Gastrocnemius medialis (tissue), 4 donors: ENCODE measurements around the gene DPM1. TPM values are rescaled to one million over a fixed set of nuclear protein-coding genes. Genes with fewer than 3 reads are reported as not detected.
"Not testable (repeated sequence)": the region's sequence is repeated elsewhere in the genome, so short reads cannot be mapped to it uniquely, and the experiment has no call there.

Experiments
- ATAC-seq, 2 donors: fragments of 150-250 bp; one replicate each; pipeline ENCODE4 v1.9.1; 2016
- DNase-seq, 2 donors: peaks; one replicate each; pipeline ENCODE4 v3.0.0-alpha.2; 2019
- H3K27ac ChIP-seq, 4 donors: fragments of 200-600 bp; sonication (generic); 1 replicate in 1 of 4; 2 replicates in 3 of 4; pipeline ENCODE4 v1.5.1; 2016 to 2018; ENCODE audit warnings: mild to moderate bottlenecking in 2 of 4, moderate library complexity in 1 of 4
- H3K27me3 ChIP-seq, 3 donors: fragments of 200-600 bp; sonication (generic) in 2 of 3; 1 replicate in 1 of 3; 2 replicates in 2 of 3; pipeline versions ENCODE4 v1.5.1 to v1.6.0; 2016 to 2019; ENCODE audit warnings: mild to moderate bottlenecking in 1 of 3, moderate library complexity in 1 of 3
- H3K36me3 ChIP-seq, 2 donors: fragments of 200-600 bp; sonication (generic) in 1 of 2; one replicate each; pipeline ENCODE4 v1.5.1; 2017 to 2018
- H3K4me1 ChIP-seq, 2 donors: fragments of 200-600 bp; sonication (generic) in 1 of 2; one replicate each; pipeline ENCODE4 v1.5.1; 2016 to 2017; ENCODE audit warnings: mild to moderate bottlenecking in 2 of 2
- H3K4me3 ChIP-seq, 4 donors: fragments of 200-600 bp; sonication (generic) in 3 of 4; 1 replicate in 1 of 4; 2 replicates in 3 of 4; pipeline ENCODE4 v1.5.1; 2016 to 2019; ENCODE audit warnings: mild to moderate bottlenecking in 2 of 4
- H3K9me3 ChIP-seq, 3 donors: fragments of 200-600 bp; sonication (generic) in 2 of 3; 1 replicate in 1 of 3; 2 replicates in 2 of 3; pipeline ENCODE4 v1.5.1; 2016 to 2019
- POLR2A ChIP-seq, 2 donors: fragments of 450-650 bp; IDR thresholded peaks; one replicate each; pipeline ENCODE4 v1.6.1; 2017; ENCODE audit warnings: antibody characterized with exemption in 2 of 2, mild to moderate bottlenecking in 2 of 2, moderate library complexity in 2 of 2
- in situ Hi-C, 4 donors: fragments of 200-750 bp; cut with MboI; loops; one replicate each; pipeline versions ENCODE4 v1.15.0 to v1.8.0; 2017; ENCODE audit warnings: low sequenced_read_pairs in 4 of 4
- intact Hi-C: fragments of 100-400 bp; cut with DNase I; formaldehyde crosslinking; loops from one replicate; pipeline ENCODE4 v1.15.1; 2023; ENCODE audit warnings: low total_unique reads
- total RNA-seq, 4 donors: library from RNA; depleted of rRNA; stranded (reverse); fragments of >200 nt; gene quantifications; one replicate each; pipeline versions ENCODE4 v1.1.0 to v1.2.3, GENCODE V29; 2016
- TF ChIP-seq, protein P1 (sequence below), 5 experiments: fragments of 450-650 bp in 3 of 5; fragments of 200-600 bp in 2 of 5; sonication (generic) in 2 of 5; IDR thresholded peaks in 4 of 5; conservative IDR thresholded peaks in 1 of 5; 1 replicate in 4 of 5; 2 replicates in 1 of 5; pipeline ENCODE4 v1.5.1; 2016 to 2019; ENCODE audit warnings: antibody characterized with exemption in 5 of 5, mild to moderate bottlenecking in 3 of 5, moderate library complexity in 3 of 5

DPM1 gene
- total RNA-seq, 4 donors from 2014 or later, result 55.5 to 120 (median 73.7) TPM

- H3K36me3 ChIP-seq, result no peaks in the 10 kb centered on the region
- ATAC-seq, result no peak
- H3K4me3 ChIP-seq, result no peak overlapping the region
- no peaks in the 10 kb centered on the region for H3K9me3 ChIP-seq
- DNase-seq, result no peak
- peaks cover 0 to under 1% of the 10 kb centered on the region in 2 donors for H3K4me1 ChIP-seq
- TF ChIP-seq POLR2A (IDR thresholded peaks at IDR 0.05), result no peak
- TF ChIP-seq, protein P1, sequence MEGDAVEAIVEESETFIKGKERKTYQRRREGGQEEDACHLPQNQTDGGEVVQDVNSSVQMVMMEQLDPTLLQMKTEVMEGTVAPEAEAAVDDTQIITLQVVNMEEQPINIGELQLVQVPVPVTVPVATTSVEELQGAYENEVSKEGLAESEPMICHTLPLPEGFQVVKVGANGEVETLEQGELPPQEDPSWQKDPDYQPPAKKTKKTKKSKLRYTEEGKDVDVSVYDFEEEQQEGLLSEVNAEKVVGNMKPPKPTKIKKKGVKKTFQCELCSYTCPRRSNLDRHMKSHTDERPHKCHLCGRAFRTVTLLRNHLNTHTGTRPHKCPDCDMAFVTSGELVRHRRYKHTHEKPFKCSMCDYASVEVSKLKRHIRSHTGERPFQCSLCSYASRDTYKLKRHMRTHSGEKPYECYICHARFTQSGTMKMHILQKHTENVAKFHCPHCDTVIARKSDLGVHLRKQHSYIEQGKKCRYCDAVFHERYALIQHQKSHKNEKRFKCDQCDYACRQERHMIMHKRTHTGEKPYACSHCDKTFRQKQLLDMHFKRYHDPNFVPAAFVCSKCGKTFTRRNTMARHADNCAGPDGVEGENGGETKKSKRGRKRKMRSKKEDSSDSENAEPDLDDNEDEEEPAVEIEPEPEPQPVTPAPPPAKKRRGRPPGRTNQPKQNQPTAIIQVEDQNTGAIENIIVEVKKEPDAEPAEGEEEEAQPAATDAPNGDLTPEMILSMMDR (IDR thresholded peaks at IDR 0.05 in 4 of 5, conservative IDR thresholded peaks at IDR 0.05 in 1 of 5), result no peak
- H3K27me3 ChIP-seq, result peaks cover 32 to 38% (median 37%) of the 10 kb centered on the region in 3 donors
- no peak overlapping the region for H3K27ac ChIP-seq
- in situ Hi-C loops, result loop anchor here in 2 of 4 donors (25.0 kb wide), 2 partner anchors 630 to 655 kb away; no protein-coding TSS in a partner anchor
- intact Hi-C loops, result loop anchor here (10.0 kb wide), 1 partner anchor 612 kb away; no protein-coding TSS in a partner anchor
Measured at GRCh38 chr20:50982363-50982762, 24.0 kb upstream of the DPM1 start.

DNA sequence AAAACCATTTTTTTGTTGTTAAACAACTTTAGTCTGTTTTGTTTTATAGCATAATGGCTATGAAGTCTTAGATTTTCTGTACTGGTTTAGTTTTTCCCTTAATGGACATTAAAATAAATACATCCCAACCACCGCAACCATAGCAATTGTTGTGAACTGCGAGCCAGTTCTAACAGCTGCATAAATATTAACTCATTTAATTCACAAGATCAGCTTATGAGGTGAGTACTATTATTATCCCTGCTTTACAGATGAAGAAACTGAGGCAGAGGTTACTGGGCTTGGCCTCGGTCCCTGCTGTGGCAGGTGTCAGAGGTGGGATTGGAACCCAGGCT is 23.3 kb upstream of the DPM1 start:
- intact Hi-C loops, result loop anchor here (10.0 kb wide), 1 partner anchor 613 kb away; no protein-coding TSS in a partner anchor
- H3K4me3 ChIP-seq, result no peak overlapping the region
- H3K36me3 ChIP-seq, result no peaks in the 10 kb centered on the region
- no peaks in the 10 kb centered on the region for H3K4me1 ChIP-seq
- H3K9me3 ChIP-seq, result no peaks in the 10 kb centered on the region
- ATAC-seq (no peak), DNase-seq (no peak)
- in situ Hi-C loops, result loop anchor here in 2 of 4 donors (25.0 kb wide), 2 partner anchors 631 to 656 kb away; no protein-coding TSS in a partner anchor
- TF ChIP-seq, protein P1 (IDR thresholded peaks at IDR 0.05 in 4 of 5, conservative IDR thresholded peaks at IDR 0.05 in 1 of 5), result no peak
- no peak for TF ChIP-seq POLR2A (IDR thresholded peaks at IDR 0.05)
- no peak overlapping the region for H3K27ac ChIP-seq
- peaks cover 32 to 35% (median 33%) of the 10 kb centered on the region in 3 donors for H3K27me3 ChIP-seq

GRCh38 chr20:50980851-50981713 is 22.8 kb upstream of the DPM1 start:
- in situ Hi-C loops, result loop anchor here in 2 of 4 donors (25.0 kb wide), 2 partner anchors 631 to 656 kb away; no protein-coding TSS in a partner anchor
- DNase-seq, result peak in 1 of 2 donors; percentile 23

GRCh38 chr20:50980071-50980681 is 21.8 kb upstream of the DPM1 start:
- intact Hi-C loops (loop anchor here (10.0 kb wide), 1 partner anchor 615 kb away; no protein-coding TSS in a partner anchor), in situ Hi-C loops (loop anchor here in 2 of 4 donors (25.0 kb wide), 2 partner anchors 632 to 657 kb away; no protein-coding TSS in a partner anchor)
- H3K36me3 ChIP-seq, result no peaks in the 10 kb centered on the region
- H3K27me3 ChIP-seq, result peaks cover 22 to 31% (median 29%) of the 10 kb centered on the region in 3 donors
- H3K9me3 ChIP-seq, result no peaks in the 10 kb centered on the region
- H3K4me3 ChIP-seq, result no peak overlapping the region
- TF ChIP-seq, protein P1 (IDR thresholded peaks at IDR 0.05 in 4 of 5, conservative IDR thresholded peaks at IDR 0.05 in 1 of 5), result no peak
- no peak for TF ChIP-seq POLR2A (IDR thresholded peaks at IDR 0.05)
- DNase-seq (no peak), ATAC-seq (no peak)
- no peak overlapping the region for H3K27ac ChIP-seq
- H3K4me1 ChIP-seq, result no peaks in the 10 kb centered on the region

More at GRCh38 chr20:50980851-50981713, 22.8 kb upstream of the DPM1 start:
- Histone ChIP-seq H3K4me3 (no peak overlapping the region), H3K36me3 (no peaks in the 10 kb centered on the region), H3K27me3 (peaks cover 29 to 32% (median 29%) of the 10 kb centered on the region in 3 donors), H3K4me1 (no peaks in the 10 kb centered on the region), H3K9me3 (no peaks in the 10 kb centered on the region), H3K27ac (no peak overlapping the region)
- TF ChIP-seq POLR2A (IDR thresholded peaks at IDR 0.05), result no peak
- TF ChIP-seq, protein P1 (IDR thresholded peaks at IDR 0.05 in 4 of 5, conservative IDR thresholded peaks at IDR 0.05 in 1 of 5), result peak in 4 of 5 experiments; percentile 47 to 73 (median 60)
- intact Hi-C loops, result loop anchor here (10.0 kb wide), 1 partner anchor 614 kb away; no protein-coding TSS in a partner anchor
- ATAC-seq, result no peak

DNA sequence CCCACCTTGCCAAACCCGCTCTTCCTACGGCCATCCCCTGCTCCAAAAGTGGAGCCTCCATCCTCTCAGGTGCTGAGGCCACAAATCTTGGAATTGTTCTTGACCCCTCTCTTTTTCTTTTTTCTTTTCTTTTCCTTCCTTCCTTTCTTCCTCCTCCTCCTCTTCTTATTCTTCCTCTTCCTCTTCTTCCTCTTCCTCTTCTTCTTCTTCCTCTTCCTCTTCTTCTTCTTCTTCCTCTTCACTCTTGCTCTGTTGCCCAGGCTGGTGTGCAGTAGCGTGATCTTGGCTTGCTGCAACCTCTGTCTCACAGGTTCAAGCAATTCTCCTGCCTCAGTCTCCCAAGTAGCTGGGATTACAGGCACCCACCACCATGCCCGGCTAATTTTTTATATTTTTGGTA is 20.2 kb upstream of the DPM1 start:
- peaks cover 18 to 22% (median 22%) of the 10 kb centered on the region in 3 donors for H3K27me3 ChIP-seq
- intact Hi-C loops, DNase-seq, H3K36me3 ChIP-seq, H3K27ac ChIP-seq, H3K4me1 ChIP-seq, ATAC-seq, H3K9me3 ChIP-seq, H3K4me3 ChIP-seq: not testable (repeated sequence)
- in situ Hi-C loops, result loop anchor here in 2 of 4 donors (25.0 kb wide), 2 partner anchors 634 to 659 kb away; no protein-coding TSS in a partner anchor
